ENCODE measurements around the gene PPA1. TPM values are rescaled to one million over a fixed set of nuclear protein-coding genes. Genes with fewer than 3 reads are reported as not detected.

Gene PPA1
- polyA plus RNA-seq (2012; ENCODE audit: low read depth, missing spikeins), result 196 TPM

GRCh38 chr10:70233109-70233938 lies at the start of gene PPA1:
Gene PPA1, minus strand, starts transcription at chr10:70233429. Its CDS starts 102 bp downstream, at chr10:70233327.
- DNase-seq (ENCODE audit: insufficient read length, low spot score) (peak; percentile 100), FAIRE-seq (peak; percentile 98)
- peak; percentile 87 for TF ChIP-seq POLR2AphosphoS5 (IDR thresholded peaks at IDR 0.05; ENCODE audit: low read depth, low read length)
- TF ChIP-seq SPI1 (IDR thresholded peaks at IDR 0.05; ENCODE audit: low read depth, low read length), result no peak
- TF ChIP-seq POU2F2 (IDR thresholded peaks at IDR 0.05; ENCODE audit: low read depth, low read length), result peak; percentile 76
- peak; percentile 93 for TF ChIP-seq TAF1 (IDR thresholded peaks at IDR 0.05; ENCODE audit: low read depth, low read length)
- no peak for TF ChIP-seq PAX5 (IDR thresholded peaks at IDR 0.05; ENCODE audit: insufficient read depth, low read length, severe bottlenecking)
- TF ChIP-seq POLR2A (IDR thresholded peaks at IDR 0.05; ENCODE audit: low read depth, low read length), result peak; percentile 88

- no peak for FAIRE-seq
- TF ChIP-seq TAF1 (IDR thresholded peaks at IDR 0.05; ENCODE audit: low read depth, low read length) (no peak), POLR2A (IDR thresholded peaks at IDR 0.05; ENCODE audit: low read depth, low read length) (no peak), SPI1 (IDR thresholded peaks at IDR 0.05; ENCODE audit: low read depth, low read length) (no peak), POLR2AphosphoS5 (IDR thresholded peaks at IDR 0.05; ENCODE audit: low read depth, low read length) (no peak), POU2F2 (IDR thresholded peaks at IDR 0.05; ENCODE audit: low read depth, low read length) (no peak)
- DNase-seq (ENCODE audit: insufficient read length, low spot score), result no peak
Measured at GRCh38 chr10:70281609-70282008, 48.4 kb upstream of the PPA1 start.

GRCh38 chr10:70280099-70280498 lies 46.9 kb upstream of the PPA1 start:
- DNase-seq (ENCODE audit: insufficient read length, low spot score) (no peak), FAIRE-seq (no peak)
- no peak for TF ChIP-seq POU2F2 (IDR thresholded peaks at IDR 0.05; ENCODE audit: low read depth, low read length)
- no peak for TF ChIP-seq PAX5 (IDR thresholded peaks at IDR 0.05; ENCODE audit: insufficient read depth, low read length, severe bottlenecking)
- TF ChIP-seq SPI1 (IDR thresholded peaks at IDR 0.05; ENCODE audit: low read depth, low read length), result no peak
- no peak for TF ChIP-seq POLR2A (IDR thresholded peaks at IDR 0.05; ENCODE audit: low read depth, low read length)
- TF ChIP-seq TAF1 (IDR thresholded peaks at IDR 0.05; ENCODE audit: low read depth, low read length), result no peak
- TF ChIP-seq POLR2AphosphoS5 (IDR thresholded peaks at IDR 0.05; ENCODE audit: low read depth, low read length), result no peak

- FAIRE-seq (no peak), DNase-seq (ENCODE audit: insufficient read length, low spot score) (no peak)
- TF ChIP-seq TAF1 (IDR thresholded peaks at IDR 0.05; ENCODE audit: low read depth, low read length) (no peak), POLR2A (IDR thresholded peaks at IDR 0.05; ENCODE audit: low read depth, low read length) (no peak), SPI1 (IDR thresholded peaks at IDR 0.05; ENCODE audit: low read depth, low read length) (no peak), POLR2AphosphoS5 (IDR thresholded peaks at IDR 0.05; ENCODE audit: low read depth, low read length) (no peak), PAX5 (IDR thresholded peaks at IDR 0.05; ENCODE audit: insufficient read depth, low read length, severe bottlenecking) (no peak), POU2F2 (IDR thresholded peaks at IDR 0.05; ENCODE audit: low read depth, low read length) (no peak)
Measured at GRCh38 chr10:70277396-70278030, 44.3 kb upstream of the PPA1 start.

GRCh38 chr10:70274643-70275042 lies 41.4 kb upstream of the PPA1 start:
- TF ChIP-seq POLR2AphosphoS5 (IDR thresholded peaks at IDR 0.05; ENCODE audit: low read depth, low read length) (no peak), PAX5 (IDR thresholded peaks at IDR 0.05; ENCODE audit: insufficient read depth, low read length, severe bottlenecking) (no peak), POLR2A (IDR thresholded peaks at IDR 0.05; ENCODE audit: low read depth, low read length) (no peak), POU2F2 (IDR thresholded peaks at IDR 0.05; ENCODE audit: low read depth, low read length) (no peak), TAF1 (IDR thresholded peaks at IDR 0.05; ENCODE audit: low read depth, low read length) (no peak), SPI1 (IDR thresholded peaks at IDR 0.05; ENCODE audit: low read depth, low read length) (no peak)

GRCh38 chr10:70272925-70273316 lies 39.7 kb upstream of the PPA1 start:
- peak; percentile 82 for FAIRE-seq
- DNase-seq (ENCODE audit: insufficient read length, low spot score), result peak; percentile 30

More at GRCh38 chr10:70274643-70275042, 41.4 kb upstream of the PPA1 start:
- DNase-seq (ENCODE audit: insufficient read length, low spot score) (no peak), FAIRE-seq (no peak)

GRCh38 chr10:70271996-70272924 lies 39.0 kb upstream of the PPA1 start:
- DNase-seq (ENCODE audit: insufficient read length, low spot score), result no peak
- no peak for FAIRE-seq
- TF ChIP-seq TAF1 (IDR thresholded peaks at IDR 0.05; ENCODE audit: low read depth, low read length), result no peak
- no peak for TF ChIP-seq PAX5 (IDR thresholded peaks at IDR 0.05; ENCODE audit: insufficient read depth, low read length, severe bottlenecking)
- no peak for TF ChIP-seq POU2F2 (IDR thresholded peaks at IDR 0.05; ENCODE audit: low read depth, low read length)
- no peak for TF ChIP-seq POLR2A (IDR thresholded peaks at IDR 0.05; ENCODE audit: low read depth, low read length)
- TF ChIP-seq SPI1 (IDR thresholded peaks at IDR 0.05; ENCODE audit: low read depth, low read length), result no peak
- TF ChIP-seq POLR2AphosphoS5 (IDR thresholded peaks at IDR 0.05; ENCODE audit: low read depth, low read length), result no peak

More at GRCh38 chr10:70272925-70273316, 39.7 kb upstream of the PPA1 start:
- TF ChIP-seq SPI1 (IDR thresholded peaks at IDR 0.05; ENCODE audit: low read depth, low read length) (no peak), PAX5 (IDR thresholded peaks at IDR 0.05; ENCODE audit: insufficient read depth, low read length, severe bottlenecking) (peak; percentile 23)

- TF ChIP-seq SPI1 (IDR thresholded peaks at IDR 0.05; ENCODE audit: low read depth, low read length) (no peak), POU2F2 (IDR thresholded peaks at IDR 0.05; ENCODE audit: low read depth, low read length) (no peak)
- peak; percentile 20 for FAIRE-seq
- DNase-seq (ENCODE audit: insufficient read length, low spot score), result no peak
Measured at GRCh38 chr10:70270952-70271351, 37.7 kb upstream of the PPA1 start.

- DNase-seq (ENCODE audit: insufficient read length, low spot score) (no peak), FAIRE-seq (no peak)
- TF ChIP-seq POLR2A (IDR thresholded peaks at IDR 0.05; ENCODE audit: low read depth, low read length), result no peak
- no peak for TF ChIP-seq SPI1 (IDR thresholded peaks at IDR 0.05; ENCODE audit: low read depth, low read length)
- no peak for TF ChIP-seq PAX5 (IDR thresholded peaks at IDR 0.05; ENCODE audit: insufficient read depth, low read length, severe bottlenecking)
- TF ChIP-seq POLR2AphosphoS5 (IDR thresholded peaks at IDR 0.05; ENCODE audit: low read depth, low read length), result no peak
- no peak for TF ChIP-seq TAF1 (IDR thresholded peaks at IDR 0.05; ENCODE audit: low read depth, low read length)
- no peak for TF ChIP-seq POU2F2 (IDR thresholded peaks at IDR 0.05; ENCODE audit: low read depth, low read length)
Measured at GRCh38 chr10:70269741-70270140, 36.5 kb upstream of the PPA1 start.
